Measurements from ENCODE around the gene VPS8. TPM values are rescaled to one million over a fixed set of nuclear protein-coding genes. Genes with fewer than 3 reads are reported as not detected.

VPS8 gene
- total RNA-seq, 3 donors from 2014 or later, result 52.2 to 86.3 (median 61.9) TPM

DNA sequence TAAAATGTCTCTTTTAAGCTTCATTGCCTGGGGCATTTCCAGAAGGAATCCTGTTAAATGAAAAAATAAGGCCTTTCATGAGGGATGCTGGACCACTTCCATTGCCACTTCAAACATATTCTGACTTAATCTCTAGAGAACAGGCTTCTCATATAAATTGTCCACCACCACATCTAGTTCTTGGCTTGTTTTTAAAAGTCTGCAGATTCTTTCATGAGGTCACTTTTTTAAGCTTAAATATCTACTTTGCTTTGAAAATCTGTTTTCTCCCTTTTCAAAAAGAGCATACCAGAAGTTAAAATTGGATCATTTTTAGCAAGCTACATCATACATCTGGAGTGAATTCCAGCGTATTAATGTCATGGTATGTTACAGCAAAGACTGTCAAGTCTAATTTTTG, 209.3 kb downstream of the VPS8 start:
- intact Hi-C loops (cut with DNase I; ENCODE audit: low total_unique reads), result no loop called here
- H3K9me3 ChIP-seq, result peaks cover 0 to 11% of the 10 kb centered on the region in 2 donors
- TF ChIP-seq POLR2AphosphoS5 (IDR thresholded peaks at IDR 0.05) (no peak), POLR2A (IDR thresholded peaks at IDR 0.05) (no peak)
- TF ChIP-seq, protein P1, sequence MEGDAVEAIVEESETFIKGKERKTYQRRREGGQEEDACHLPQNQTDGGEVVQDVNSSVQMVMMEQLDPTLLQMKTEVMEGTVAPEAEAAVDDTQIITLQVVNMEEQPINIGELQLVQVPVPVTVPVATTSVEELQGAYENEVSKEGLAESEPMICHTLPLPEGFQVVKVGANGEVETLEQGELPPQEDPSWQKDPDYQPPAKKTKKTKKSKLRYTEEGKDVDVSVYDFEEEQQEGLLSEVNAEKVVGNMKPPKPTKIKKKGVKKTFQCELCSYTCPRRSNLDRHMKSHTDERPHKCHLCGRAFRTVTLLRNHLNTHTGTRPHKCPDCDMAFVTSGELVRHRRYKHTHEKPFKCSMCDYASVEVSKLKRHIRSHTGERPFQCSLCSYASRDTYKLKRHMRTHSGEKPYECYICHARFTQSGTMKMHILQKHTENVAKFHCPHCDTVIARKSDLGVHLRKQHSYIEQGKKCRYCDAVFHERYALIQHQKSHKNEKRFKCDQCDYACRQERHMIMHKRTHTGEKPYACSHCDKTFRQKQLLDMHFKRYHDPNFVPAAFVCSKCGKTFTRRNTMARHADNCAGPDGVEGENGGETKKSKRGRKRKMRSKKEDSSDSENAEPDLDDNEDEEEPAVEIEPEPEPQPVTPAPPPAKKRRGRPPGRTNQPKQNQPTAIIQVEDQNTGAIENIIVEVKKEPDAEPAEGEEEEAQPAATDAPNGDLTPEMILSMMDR (IDR thresholded peaks at IDR 0.05), result no peak

DNA sequence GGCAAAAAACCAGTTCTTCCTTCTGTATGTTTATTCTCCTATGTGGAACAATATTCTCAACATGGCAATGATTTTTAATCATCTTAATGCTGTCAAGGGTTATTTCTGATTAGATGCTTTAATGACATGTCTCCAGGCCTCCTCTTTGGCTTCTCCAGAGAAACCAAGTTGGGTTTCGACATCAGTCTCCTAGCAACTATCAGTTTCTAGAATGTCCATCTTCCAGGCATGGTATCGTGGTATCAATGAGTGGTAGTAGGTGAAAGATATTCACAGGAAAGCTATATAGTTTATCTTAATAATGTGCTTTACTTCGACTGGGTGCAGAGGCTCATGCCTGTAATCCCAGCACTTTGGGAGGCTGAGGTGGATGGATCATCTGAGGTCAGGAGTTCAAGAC, 212.4 kb downstream of the VPS8 start:
- no peak for TF ChIP-seq POLR2AphosphoS5 (IDR thresholded peaks at IDR 0.05)
- TF ChIP-seq, protein P1 (IDR thresholded peaks at IDR 0.05), result no peak
- no peaks in the 10 kb centered on the region for H3K36me3 ChIP-seq
- no peak overlapping the region for H3K27ac ChIP-seq
- peaks cover 0 to 2% of the 10 kb centered on the region in 2 donors for H3K9me3 ChIP-seq
- no peak for DNase-seq (ENCODE audit: low spot score in 2 of 2)
- intact Hi-C loops (cut with DNase I; ENCODE audit: low total_unique reads), result no loop called here
- no peaks in the 10 kb centered on the region for H3K27me3 ChIP-seq
- H3K4me3 ChIP-seq, result no peak overlapping the region
- no peaks in the 10 kb centered on the region for H3K4me1 ChIP-seq

More for the DNA sequence above, 209.3 kb downstream of the VPS8 start:
- no peak for DNase-seq (ENCODE audit: low spot score in 2 of 2)
- no peaks in the 10 kb centered on the region for H3K27me3 ChIP-seq
- H3K27ac ChIP-seq, result no peak overlapping the region
- H3K4me3 ChIP-seq, result no peak overlapping the region
- H3K4me1 ChIP-seq, result no peaks in the 10 kb centered on the region
- H3K36me3 ChIP-seq, result no peaks in the 10 kb centered on the region

DNA sequence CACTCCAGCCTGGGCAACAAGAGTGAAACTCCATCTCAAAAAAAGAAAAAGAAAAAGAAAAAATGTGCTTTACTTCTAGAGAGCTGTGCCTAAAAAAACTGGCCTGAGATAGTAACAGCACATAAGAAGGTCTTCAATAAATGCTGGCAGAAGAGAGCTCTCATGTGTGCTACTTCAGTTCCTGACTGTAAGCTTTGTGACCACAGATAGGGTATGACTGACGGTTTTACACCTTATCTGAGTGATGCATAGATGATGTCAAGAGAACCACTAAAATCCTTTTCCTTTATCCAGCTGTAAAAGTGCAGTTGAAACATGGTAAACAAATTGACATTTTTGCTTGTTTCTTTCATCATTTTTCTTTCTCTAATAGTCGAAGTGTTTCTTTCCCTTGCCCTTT, 213.0 kb downstream of the VPS8 start:
- H3K36me3 ChIP-seq, result no peaks in the 10 kb centered on the region
- H3K4me1 ChIP-seq, result no peaks in the 10 kb centered on the region
- TF ChIP-seq, protein P1 (IDR thresholded peaks at IDR 0.05), result no peak
- no peak for TF ChIP-seq POLR2AphosphoS5 (IDR thresholded peaks at IDR 0.05)
- TF ChIP-seq POLR2A (IDR thresholded peaks at IDR 0.05), result no peak
- no peak for DNase-seq (ENCODE audit: low spot score in 2 of 2)
- H3K27me3 ChIP-seq, result no peaks in the 10 kb centered on the region
- intact Hi-C loops (cut with DNase I; ENCODE audit: low total_unique reads), result no loop called here
- H3K4me3 ChIP-seq, result no peak overlapping the region
- H3K9me3 ChIP-seq, result no peaks in the 10 kb centered on the region
- no peak overlapping the region for H3K27ac ChIP-seq

DNA sequence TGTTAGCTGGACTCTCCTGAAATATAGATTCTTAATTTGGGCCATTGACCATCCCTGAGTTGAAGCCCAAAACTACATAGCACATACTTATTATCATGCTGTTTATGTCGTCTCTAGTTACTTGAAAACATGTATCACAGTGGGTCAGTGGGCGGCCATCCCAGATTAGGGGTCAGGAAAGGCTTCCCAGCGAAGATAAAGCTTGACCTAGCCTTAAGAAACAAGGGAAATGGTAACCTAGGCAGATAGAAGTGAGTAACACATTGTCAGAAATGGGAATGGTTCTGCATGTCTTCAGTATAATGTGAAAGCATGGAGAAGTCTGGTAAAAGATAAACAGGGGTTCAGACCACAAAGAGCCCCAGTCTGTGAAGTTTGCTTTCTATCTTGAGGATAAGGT, 216.2 kb downstream of the VPS8 start:
- Histone ChIP-seq H3K27me3 (no peaks in the 10 kb centered on the region), H3K4me3 (no peak overlapping the region), H3K4me1 (no peaks in the 10 kb centered on the region), H3K9me3 (no peaks in the 10 kb centered on the region), H3K27ac (no peak overlapping the region), H3K36me3 (no peaks in the 10 kb centered on the region)
- intact Hi-C loops (cut with DNase I; ENCODE audit: low total_unique reads), result no loop called here
- DNase-seq (ENCODE audit: low spot score in 2 of 2), result no peak
- no peak for TF ChIP-seq POLR2A (IDR thresholded peaks at IDR 0.05)

DNA sequence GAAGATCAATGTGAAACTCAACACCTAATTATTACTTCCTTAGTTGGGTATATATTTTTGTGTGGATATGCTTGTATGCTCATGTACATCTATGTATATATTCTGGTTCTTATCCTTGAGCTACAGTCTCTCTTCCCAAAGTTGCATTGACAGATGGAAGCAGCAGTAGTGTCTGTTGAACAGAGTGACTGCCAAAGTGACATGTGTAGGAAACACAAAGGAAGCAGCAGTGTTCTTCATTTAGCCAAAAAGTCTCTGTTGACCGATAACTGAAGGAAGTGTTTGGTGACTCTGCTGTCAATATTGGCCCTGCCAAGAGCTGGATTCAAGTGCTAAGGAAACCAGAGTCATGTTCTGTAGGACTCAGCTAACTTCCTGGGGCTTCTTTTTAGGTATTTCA, 217.1 kb downstream of the VPS8 start:
- no peaks in the 10 kb centered on the region for H3K36me3 ChIP-seq
- no peak for DNase-seq (ENCODE audit: low spot score in 2 of 2)
- H3K4me3 ChIP-seq, result no peak overlapping the region
- TF ChIP-seq POLR2AphosphoS5 (IDR thresholded peaks at IDR 0.05), result no peak
- TF ChIP-seq POLR2A (IDR thresholded peaks at IDR 0.05), result no peak
- TF ChIP-seq, protein P1 (IDR thresholded peaks at IDR 0.05), result no peak
- no peaks in the 10 kb centered on the region for H3K27me3 ChIP-seq
- H3K9me3 ChIP-seq, result no peaks in the 10 kb centered on the region
- H3K4me1 ChIP-seq, result no peaks in the 10 kb centered on the region
- intact Hi-C loops (cut with DNase I; ENCODE audit: low total_unique reads), result no loop called here
- no peak overlapping the region for H3K27ac ChIP-seq

DNA sequence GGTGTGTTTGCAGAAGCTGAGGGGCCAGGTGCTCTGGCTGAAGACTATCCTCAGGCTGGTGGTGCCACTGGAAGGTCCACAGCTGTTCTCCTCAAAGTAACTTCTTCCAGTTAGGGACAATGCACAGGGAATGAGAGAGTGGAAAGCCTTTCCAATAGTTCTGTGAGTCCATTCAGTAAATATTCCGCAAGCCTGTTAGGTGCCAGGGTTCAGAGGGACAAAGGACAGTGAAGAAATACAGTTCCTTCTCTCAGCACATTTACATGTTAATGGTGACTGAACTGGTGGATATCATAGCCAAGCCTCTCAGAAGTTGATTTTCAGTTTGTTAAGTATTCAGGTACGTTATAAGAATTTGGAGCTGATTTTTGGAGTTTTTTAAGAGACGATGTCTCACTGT, 218.4 kb downstream of the VPS8 start:
- TF ChIP-seq, protein P1 (IDR thresholded peaks at IDR 0.05), result no peak
- no peak for TF ChIP-seq POLR2AphosphoS5 (IDR thresholded peaks at IDR 0.05)
- no peak for TF ChIP-seq POLR2A (IDR thresholded peaks at IDR 0.05)
- no peak for DNase-seq (ENCODE audit: low spot score in 2 of 2)
- no peaks in the 10 kb centered on the region for H3K36me3 ChIP-seq
- no peak overlapping the region for H3K27ac ChIP-seq
- no peaks in the 10 kb centered on the region for H3K9me3 ChIP-seq
- no peak overlapping the region for H3K4me3 ChIP-seq
- H3K4me1 ChIP-seq, result no peaks in the 10 kb centered on the region
- no peaks in the 10 kb centered on the region for H3K27me3 ChIP-seq
- intact Hi-C loops (cut with DNase I; ENCODE audit: low total_unique reads), result no loop called here

Data from breast epithelium (tissue), 4 donors.